HepG2 (cell line): ENCODE data around the gene TBC1D24.

ENCODE experiments used
- HOXD1 ChIP-seq: sonication (generic); formaldehyde crosslinking; IDR thresholded peaks from 2 replicates; pipeline ENCODE4 v1.5.0; 2020; ENCODE audit warnings: missing genetic modification reagents
- JUN ChIP-seq: sonication (generic); formaldehyde crosslinking; IDR thresholded peaks from 2 replicates; pipeline ENCODE4 v1.4.0; 2020; ENCODE audit warnings: mild to moderate bottlenecking, missing genetic modification reagents
- KAT7 ChIP-seq: IDR thresholded peaks from 2 replicates; pipeline ENCODE4 v1.6.1; 2018; ENCODE audit warnings: borderline replicate concordance, missing compliant biosample characterization
- NPAS2 ChIP-seq: sonication (generic); formaldehyde crosslinking; IDR thresholded peaks from 2 replicates; pipeline ENCODE4 v1.8.0; 2022; ENCODE audit warnings: mild to moderate bottlenecking, missing genetic modification reagents, borderline replicate concordance
- POLR2A ChIP-seq, 2 experiments: IDR thresholded peaks; 2 replicates each; pipeline ENCODE4 v1.6.1; 2011; ENCODE audit warnings: low read depth in 2 of 2, low read length in 2 of 2, mild to moderate bottlenecking in 1 of 2, moderate library complexity in 1 of 2; ENCODE audit not compliant: insufficient read depth in 1 of 2
- SNAI1 ChIP-seq: sonication (generic); formaldehyde crosslinking; IDR thresholded peaks from 2 replicates; pipeline ENCODE4 v1.5.0; 2020; ENCODE audit warnings: mild to moderate bottlenecking, missing genetic modification reagents, borderline replicate concordance
- TCF12 ChIP-seq, 2 experiments: fragments of 450-650 bp in 1 of 2; sonication (generic) in 1 of 2; formaldehyde crosslinking in 1 of 2; IDR thresholded peaks; 2 replicates each; pipeline versions ENCODE4 v1.6.1 to v1.8.0; 2017 to 2022; ENCODE audit warnings: antibody characterized with exemption in 1 of 2, mild to moderate bottlenecking in 1 of 2, missing genetic modification reagents in 1 of 2, moderate library complexity in 1 of 2
- ZNF724P ChIP-seq: sonication (generic); formaldehyde crosslinking; IDR thresholded peaks from 2 replicates; pipeline ENCODE4 v1.8.0; 2022; ENCODE audit warnings: missing genetic modification reagents, borderline replicate concordance

DNA sequence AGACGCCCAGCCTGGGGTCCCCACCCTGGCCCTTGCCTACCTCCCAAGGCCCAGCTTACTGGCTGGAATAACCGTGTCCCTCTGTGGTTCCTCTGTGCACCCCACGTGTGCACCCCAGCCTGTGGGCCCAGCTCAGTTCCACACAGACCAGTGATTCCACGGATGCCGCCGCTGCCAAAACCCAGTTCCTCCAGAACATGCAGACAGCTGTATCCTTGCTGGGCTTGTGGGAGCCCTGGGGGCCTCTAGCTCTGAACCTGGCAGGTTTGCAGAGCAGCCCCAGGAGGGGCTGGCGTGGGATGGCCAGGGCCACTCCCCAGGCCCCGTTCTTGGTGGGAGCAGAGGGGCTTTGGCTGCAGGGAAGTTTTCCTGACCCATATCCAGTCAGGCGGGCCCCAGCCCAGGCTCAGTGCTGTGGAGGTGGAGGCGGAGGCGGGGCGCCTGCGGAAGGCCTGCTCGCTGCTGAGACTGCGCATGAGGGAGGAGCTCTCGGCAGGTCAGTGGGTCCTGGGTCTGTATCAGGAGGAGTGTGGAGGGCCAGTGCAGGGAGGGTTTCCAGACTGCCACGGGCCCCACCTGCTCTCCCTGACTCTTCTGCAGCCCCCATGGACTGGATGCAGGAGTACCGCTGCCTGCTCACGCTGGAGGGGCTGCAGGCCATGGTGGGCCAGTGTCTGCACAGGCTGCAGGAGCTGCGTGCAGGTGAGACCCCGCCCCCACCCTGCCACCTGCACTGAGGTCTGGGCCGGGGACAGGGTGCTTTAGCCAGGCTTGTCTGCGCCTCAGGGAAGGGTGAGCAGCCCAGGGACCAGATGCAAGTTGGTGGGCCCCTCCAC is 12.7 kb upstream of the TBC1D24 start:
- TF ChIP-seq POLR2A (IDR thresholded peaks at IDR 0.05; ENCODE audit: insufficient read depth in 1 of 2, low read depth in 2 of 2, low read length in 2 of 2) (no peak), NPAS2 (CRISPR knock-in tag) (no peak), ZNF724P (CRISPR knock-in tag) (no peak), HOXD1 (no peak), KAT7 (CRISPR knock-in tag) (no peak), TCF12 (IDR thresholded peaks at IDR 0.05) (no peak), TCF12 (CRISPR knock-in tag; IDR thresholded peaks at IDR 0.05) (no peak), SNAI1 (CRISPR knock-in tag) (no peak), JUN (CRISPR knock-in tag) (no peak)
